Astrocyte of the cerebellum (primary cell): ENCODE measurements around the gene REPS1.

Experiments used
- DNase-seq: peaks from one replicate; pipeline ENCODE4 v3.0.0-alpha.2; 2011; ENCODE audit warnings: low read depth
- H3K4me3 ChIP-seq: 2 replicates; pipeline ENCODE4 v1.5.1; 2011; ENCODE audit warnings: mild to moderate bottlenecking, low read depth, low read length, moderate library complexity
- CTCF ChIP-seq: IDR thresholded peaks from 2 replicates; pipeline ENCODE4 v1.5.1; 2012; ENCODE audit warnings: low read length, low read depth, moderate library complexity, mild to moderate bottlenecking; ENCODE audit errors: missing control alignments
- in situ Hi-C: cut with HindIII; loops from 2 replicates; pipeline ENCODE4 v1.10.0; 2017; ENCODE audit warnings: low sequenced_read_pairs

REPS1 gene

GRCh38 chr6:139014945-139015344 lies 26.9 kb upstream of the REPS1 start:
- no peak for TF ChIP-seq CTCF
- in situ Hi-C loops = loop anchor here (5.0 kb wide), 1 partner anchor 38 kb away; no protein-coding TSS in a partner anchor
- no peak overlapping the region for H3K4me3 ChIP-seq
- no peak for DNase-seq

- no peak for TF ChIP-seq CTCF
- in situ Hi-C loops = no loop called here
- no peak for DNase-seq
- H3K4me3 ChIP-seq = no peak overlapping the region
Observed at GRCh38 chr6:139013185-139013800, 25.2 kb upstream of the REPS1 start.

GRCh38 chr6:139011980-139012379 lies 23.9 kb upstream of the REPS1 start:
- TF ChIP-seq CTCF = no peak
- H3K4me3 ChIP-seq = no peak overlapping the region
- DNase-seq = no peak
- in situ Hi-C loops = no loop called here

GRCh38 chr6:139010674-139011073 lies 22.6 kb upstream of the REPS1 start:
- no peak for DNase-seq
- no peak overlapping the region for H3K4me3 ChIP-seq
- no peak for TF ChIP-seq CTCF
- in situ Hi-C loops = no loop called here

GRCh38 chr6:139008117-139008516 lies 20.1 kb upstream of the REPS1 start:
- no peak for TF ChIP-seq CTCF
- DNase-seq = no peak
- in situ Hi-C loops = no loop called here
- no peak overlapping the region for H3K4me3 ChIP-seq

GRCh38 chr6:139007428-139007827 lies 19.4 kb upstream of the REPS1 start:
- no peak for DNase-seq
- H3K4me3 ChIP-seq = no peak overlapping the region
- in situ Hi-C loops = no loop called here

More at GRCh38 chr6:139007428-139007827, 19.4 kb upstream of the REPS1 start:
- TF ChIP-seq CTCF = no peak
